CMK (cell line): ENCODE measurements around the gene RASA4B.
A peak's percentile ranks its signal among the peaks of the same experiment; 100 is the strongest.
"Not testable (repeated sequence)": the region's sequence is repeated elsewhere in the genome, so short reads cannot be mapped to it uniquely, and the experiment has no call there.

Experiments
- DNase-seq: peaks from one replicate; pipeline ENCODE4 v3.0.0-alpha.2; 2010; ENCODE audit warnings: low read depth

RASA4B gene

DNA sequence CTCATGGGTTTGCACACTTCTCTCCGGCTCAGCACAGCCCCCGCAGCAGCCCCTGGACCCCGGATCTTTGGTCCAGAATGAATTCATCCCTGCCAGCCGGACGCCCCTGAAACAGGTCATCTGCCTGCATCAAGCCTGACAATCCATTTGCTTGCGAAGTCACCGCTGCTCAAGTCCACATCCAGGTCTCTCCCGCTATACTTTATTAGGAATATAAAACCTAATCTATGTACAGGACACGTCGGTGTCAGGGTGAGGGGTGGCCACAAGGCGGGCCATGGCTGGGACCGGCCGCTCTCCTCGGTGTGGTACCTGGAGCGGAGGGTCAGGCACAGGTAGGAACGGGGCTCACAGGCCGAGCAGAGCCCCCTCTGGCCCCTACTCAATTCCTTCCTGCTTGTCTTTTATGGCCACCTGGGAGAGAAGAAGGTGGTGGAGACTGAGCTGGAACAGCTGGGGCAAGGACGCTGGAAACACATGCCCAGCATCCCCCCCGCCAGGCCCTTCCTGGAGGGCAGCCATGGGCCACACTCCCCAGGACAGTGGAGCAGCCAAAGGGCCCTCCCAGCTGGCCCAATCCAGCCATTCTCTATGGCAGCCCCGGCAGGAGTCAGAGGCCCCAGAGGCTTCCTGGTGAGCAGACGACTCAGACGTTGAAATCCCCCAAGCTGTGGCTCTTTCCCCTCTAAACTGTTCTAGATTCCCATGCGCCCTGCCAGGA, 44.1 kb downstream of the RASA4B start:
- DNase-seq, result no peak

DNA sequence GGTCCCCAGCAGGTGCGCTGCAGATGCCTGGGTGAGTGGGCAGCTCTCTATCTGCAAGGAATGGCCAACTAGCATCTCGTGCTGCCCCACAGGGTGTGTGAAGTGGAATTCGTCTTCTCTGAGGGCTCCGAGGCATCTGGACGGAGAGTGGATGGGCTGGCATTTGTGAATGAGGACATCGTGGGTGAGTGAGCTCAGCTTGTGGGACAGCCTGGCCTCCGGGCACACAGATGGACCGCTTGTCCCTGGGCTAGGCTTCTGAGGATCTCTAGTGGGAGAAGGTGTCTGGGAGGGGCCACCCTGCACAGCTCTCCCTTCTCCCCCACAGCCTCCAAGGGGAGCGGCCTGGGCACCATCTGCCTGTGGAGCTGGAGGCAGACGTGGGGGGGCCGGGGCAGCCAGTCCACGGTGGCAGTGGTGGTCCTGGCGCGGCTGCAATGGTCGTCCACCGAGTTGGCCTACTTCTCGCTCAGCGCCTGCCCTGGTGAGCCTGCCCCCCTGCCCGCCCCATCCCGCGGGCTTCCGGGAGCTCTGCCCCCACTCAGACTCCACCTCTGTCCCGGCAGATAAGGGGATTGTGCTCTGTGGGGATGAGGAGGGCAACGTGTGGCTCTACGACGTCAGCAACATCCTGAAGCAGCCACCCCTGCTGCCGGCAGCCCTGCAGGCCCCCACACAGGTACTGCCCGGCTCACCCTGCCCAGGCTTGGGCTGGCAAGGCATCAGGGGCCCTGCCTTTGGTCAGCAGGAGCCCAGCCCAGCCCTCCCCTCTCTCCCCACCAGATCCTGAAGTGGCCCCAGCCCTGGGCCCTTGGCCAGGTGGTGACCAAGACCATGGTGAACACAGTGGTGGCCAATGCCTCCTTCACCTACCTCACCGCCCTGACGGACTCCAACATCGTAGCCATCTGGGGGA, 45.2 kb downstream of the RASA4B start:
- no peak for DNase-seq

DNA sequence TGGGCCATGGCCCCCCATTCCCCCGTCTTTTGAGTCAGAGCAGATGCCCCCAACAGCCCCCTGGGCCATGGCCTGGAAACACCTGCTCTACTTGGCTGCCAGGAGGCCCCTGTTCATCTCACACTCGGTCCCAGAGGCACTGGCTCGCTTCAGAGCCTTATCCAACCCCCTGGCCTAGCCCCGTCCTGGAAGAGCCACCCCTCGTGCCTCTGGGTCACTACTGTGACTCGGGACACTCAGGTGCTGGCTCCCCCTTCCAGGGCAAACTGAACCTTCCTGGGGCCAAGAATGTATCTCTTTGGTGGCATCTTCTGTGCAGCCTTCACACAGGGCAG, 45.8 kb downstream of the RASA4B start:
- no peak for DNase-seq

DNA sequence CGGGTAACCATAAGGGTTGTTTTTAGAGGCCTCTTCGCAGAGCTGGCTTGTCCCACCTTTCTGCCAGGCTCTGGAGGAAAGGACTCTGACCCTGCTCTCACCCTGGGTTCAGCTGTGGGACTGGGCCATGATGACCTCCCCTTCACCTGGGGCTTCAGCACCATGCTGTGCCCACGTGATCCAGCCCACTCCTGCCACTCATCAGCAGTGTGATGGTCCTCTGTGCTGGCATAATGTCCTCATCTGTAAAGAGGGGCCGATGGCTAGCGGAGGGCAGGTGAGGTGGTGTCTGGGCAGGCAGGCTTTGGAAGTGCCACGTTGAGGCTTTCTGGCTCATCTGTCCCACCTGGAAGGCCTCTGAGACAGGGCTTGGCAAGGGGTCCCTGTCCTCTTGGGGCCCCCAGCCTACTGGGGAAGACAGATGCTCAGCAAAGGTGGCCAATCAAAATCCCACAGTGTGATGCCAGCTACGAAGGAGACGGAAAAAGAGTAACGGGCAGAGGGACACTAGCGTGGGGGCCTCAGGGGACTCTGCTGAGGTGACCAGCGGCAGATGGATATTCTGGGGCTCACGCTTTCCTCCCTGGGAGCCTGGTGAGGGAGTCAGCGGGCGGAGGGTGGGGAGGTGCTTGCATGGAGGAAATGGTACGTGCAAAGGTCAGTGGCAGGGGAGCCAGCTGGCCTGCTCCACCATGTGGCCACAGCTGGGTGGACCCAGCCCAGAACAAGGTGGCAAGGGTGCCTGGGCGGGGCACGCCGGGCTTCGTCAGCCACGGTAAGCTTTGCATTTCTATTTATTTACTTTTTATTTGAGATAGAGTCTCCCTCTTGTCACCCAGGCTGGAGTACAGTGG, 47.4 kb downstream of the RASA4B start:
- DNase-seq, result no peak

DNA sequence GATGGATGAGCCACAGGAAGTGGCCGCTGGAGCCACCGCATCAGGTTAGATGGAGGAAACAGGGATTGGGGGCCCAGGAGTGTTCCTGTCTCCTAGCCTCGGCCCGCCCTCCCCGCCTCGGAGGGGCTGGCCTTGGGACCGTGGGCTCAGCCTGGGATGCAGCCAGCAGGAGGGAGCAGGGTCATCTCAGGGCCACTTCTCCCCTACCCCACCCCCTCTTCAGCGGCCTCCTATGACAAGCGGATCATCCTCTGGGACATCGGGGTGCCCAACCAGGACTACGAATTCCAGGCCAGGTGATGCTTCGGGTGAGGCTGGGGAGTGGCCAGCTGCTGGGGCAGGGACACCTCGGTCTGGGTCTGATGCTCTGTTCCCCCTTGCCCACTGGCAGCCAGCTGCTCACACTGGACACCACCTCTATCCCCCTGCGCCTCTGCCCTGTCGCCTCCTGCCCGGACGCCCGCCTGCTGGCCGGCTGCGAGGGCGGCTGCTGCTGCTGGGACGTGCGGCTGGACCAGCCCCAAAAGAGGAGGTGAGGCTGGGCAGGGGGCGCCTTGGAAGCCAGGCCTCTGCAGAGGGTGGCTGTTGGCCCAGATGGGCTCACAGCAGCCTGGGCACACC, 48.1 kb downstream of the RASA4B start:
- no peak for DNase-seq

DNA sequence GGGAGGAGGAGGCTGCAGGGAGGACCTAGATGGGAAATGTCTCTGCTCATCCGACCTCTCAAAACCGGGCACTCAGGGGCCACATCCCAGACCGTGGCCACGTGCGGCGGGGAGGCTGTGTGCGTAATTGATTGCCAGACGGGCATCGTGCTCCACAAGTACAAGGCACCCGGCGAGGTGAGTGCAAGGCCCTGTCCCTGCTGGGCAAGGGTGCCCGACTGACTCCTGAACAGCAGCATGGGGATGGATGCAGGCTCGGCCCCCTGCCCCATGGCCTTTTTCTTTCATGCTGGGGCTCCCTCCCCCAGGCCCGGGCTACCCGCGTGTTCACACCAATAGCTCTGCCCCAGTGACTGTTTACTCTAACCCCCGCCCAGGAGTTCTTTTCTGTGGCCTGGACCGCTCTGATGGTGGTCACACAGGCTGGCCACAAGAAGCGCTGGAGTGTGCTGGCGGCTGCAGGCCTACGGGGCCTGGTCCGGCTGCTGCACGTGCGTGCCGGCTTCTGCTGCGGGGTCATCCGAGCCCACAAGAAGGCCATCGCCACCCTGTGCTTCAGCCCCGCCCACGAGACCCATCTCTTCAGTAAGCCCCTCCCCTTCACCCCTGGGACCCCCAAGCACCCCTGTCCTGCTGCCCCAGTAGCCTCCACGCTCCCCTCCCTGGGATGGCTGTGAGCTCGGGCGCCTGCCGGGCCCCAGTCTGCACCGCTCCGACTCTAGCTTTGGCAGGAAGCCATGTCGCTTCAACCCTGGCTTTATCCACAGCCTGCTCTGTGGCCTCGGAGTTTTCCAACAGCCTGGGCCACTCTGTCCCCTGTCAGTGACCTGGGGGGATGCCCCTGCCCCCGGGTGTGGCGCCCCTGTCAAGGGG, 48.9 kb downstream of the RASA4B start:
- no peak for DNase-seq

DNA sequence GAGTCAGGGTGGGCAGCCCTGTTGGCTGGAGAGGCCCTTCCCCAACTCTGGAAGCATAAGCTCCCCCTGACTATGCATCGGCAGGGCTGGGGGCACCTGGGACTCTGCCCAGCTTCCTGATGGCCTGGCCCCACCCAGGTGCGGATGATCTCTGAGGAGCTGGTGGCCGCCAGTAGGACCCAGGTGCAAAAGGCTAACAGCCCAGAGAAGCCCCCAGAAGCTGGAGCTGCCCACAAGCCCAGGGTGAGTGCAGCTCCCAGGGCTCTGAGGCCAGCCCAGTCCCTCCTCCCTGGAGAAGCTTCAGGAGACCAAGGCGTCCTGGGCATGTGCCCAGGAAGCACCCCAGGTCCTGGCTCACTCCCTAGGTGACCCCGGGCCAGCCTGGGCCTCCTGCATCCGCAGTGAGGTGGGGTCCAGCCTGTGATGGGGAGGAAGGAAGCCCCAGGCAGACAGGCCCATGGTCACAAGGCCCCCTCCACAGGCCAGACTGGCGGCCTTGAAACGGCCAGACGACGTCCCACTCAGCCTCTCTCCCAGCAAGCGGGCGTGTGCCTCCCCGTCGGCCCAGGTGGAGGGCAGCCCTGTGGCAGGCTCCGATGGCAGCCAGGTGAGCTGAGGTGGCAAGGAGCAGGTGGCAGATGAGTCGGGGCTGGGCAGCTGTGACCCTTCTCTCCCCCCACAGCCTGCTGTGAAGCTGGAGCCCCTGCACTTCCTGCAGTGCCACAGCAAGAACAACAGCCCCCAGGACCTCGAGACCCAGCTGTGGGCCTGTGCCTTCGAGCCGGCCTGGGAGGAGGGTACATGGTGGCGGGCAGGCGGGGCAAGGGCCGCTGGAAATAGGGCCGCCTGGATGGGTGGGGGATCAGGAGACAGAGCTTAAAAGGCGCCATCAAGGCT, 49.7 kb downstream of the RASA4B start:
- no peak for DNase-seq

DNA sequence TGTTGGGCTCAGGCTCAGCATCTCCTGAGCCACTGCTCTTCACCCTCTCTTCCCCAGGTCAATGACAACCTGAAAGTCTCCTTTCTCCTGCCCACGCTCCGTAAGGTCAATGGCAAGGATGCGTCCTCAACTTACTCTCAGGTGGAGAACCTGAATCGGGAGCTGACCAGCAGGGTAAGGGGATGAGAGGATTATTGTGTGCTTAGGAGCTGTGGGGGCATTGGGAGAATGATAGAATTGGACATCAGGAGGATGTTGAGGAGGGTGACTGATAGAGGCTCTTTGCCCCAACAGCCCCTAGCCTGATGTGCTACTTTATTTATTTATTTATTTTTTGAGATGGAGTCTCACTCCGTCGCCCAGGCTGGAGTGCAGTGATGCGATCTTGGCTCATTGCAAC, 51.5 kb downstream of the RASA4B start:
- DNase-seq, result no peak

DNA sequence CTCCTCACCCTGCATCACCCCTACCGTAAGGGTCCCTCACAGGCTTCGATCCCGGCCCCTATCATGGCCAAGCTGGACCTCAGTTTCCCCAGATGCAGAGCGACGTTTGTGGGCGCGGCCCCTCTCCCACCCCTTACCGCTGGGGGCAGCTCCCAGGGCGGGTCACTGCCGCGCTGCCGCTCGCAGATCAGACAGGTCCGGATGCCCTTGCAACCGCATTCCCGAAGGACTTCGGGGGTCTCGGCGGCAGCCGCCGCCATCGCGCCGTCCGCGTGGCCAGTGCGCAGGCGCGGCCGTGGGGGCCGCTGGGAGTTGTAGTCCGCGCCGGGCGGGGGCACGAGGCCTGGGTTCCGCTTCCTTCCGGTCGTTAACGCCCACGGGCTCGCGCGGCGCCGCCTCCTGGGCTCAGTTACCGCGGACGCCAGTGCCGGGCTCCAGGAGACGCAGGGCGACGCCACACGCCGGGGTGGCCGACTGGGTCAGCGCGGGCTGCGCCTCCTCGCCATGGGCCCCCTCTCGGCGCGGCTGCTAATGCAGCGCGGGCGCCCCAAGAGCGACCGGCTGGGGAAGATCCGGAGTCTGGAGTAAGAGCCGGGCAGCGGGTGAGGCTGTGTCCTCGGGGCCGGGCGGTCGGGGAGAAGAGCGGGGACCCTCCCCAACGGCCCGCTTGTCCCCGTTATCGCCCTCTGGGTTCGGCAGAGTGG, 52.8 kb downstream of the RASA4B start, which contains the start of the genes ALKBH4 and LRWD1:
ALKBH4 (minus strand) TSS at position 287 of the 704 bp plus-strand sequence; CDS start at position 260, 27 bp downstream.
LRWD1 (plus strand) TSS at position 408 of the 704 bp plus-strand sequence; CDS start at position 505, 97 bp downstream.
- peak; percentile 90 for DNase-seq

DNA sequence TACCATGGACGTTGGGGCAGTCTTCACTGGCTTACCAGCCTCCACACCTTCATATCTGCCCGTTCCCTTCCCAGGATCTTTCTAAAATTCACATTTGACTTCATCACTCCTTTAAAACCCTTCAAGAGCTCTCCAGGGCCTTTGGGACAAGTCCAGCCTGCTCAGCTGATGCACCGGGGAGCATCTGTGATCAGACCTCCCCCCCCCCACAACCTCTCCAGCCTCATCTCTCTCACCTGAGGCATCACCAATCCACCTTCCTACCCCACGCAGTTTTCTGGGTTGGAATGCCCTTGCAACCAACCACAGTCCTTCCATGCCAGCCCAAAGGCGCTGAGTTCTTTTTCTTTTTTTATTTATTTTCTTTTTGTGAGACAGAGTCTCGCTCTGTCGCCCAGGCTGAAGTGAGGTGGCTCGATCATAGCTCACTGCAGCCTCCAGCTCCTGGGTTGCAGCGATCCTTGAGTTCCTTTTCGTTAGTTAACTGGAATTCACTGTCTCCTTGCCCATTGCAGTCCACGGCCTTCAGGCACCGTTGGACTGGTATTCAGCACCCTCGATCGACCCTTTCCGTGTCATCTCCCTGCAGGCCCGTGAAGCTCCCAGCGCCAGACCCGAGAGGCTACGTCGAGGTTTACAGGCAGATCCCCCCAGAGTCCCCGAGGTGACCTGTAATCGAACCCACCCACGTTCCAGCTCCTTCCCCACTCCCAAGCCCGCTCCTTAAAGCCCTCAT, 53.6 kb downstream of the RASA4B start:
- no peak for DNase-seq

DNA sequence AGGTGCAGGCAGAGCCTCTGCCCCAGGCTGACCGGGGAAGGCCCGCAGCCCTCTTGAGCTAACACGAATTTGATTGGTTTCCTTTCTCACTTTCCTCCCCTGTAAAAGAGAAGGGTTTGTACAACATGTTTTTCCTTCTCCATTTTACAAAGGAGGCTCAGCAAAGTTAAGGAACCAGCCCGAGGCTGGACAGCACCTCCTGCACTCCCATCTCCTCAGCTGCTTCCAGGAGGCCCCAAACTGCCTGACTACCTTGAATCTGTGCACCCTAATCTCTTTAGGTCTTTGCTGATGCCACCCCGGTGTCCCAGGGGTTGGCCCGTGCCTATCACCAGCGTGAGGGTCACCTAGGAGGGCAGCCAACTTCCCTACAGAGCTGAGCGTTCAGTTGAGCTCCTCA, 57.1 kb downstream of the RASA4B start:
- DNase-seq, result no peak

DNA sequence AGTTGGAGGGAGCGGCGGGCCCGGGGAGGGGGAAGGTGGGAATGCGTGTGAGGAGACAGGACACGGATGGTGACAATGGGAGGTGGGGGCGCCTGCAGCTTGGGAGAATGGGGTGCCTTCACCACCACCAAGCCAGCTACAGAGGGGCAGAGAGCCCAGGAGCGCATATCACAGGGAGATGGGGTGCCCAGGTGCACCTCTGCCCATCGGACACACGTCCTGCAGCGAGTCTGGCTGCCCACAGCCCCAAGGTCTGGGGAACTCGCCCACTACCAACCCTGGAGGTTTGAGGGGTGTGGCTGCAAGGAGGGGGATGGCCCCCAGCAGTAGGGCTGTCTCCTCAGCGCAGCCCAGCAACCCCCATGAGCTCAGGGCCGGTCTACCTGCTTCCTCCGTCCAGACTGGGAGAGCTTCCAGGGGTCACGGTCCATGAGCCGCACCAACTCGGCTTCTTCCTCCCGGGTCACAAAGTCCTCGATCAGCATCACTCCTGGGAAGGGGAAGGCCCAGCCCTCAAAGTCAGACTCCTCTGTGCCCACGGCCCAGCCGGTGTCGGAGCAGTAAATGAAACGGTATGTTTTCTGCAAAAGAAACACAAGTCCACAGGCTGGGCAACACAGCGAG, 58.2 kb downstream of the RASA4B start:
- no peak for DNase-seq

DNA sequence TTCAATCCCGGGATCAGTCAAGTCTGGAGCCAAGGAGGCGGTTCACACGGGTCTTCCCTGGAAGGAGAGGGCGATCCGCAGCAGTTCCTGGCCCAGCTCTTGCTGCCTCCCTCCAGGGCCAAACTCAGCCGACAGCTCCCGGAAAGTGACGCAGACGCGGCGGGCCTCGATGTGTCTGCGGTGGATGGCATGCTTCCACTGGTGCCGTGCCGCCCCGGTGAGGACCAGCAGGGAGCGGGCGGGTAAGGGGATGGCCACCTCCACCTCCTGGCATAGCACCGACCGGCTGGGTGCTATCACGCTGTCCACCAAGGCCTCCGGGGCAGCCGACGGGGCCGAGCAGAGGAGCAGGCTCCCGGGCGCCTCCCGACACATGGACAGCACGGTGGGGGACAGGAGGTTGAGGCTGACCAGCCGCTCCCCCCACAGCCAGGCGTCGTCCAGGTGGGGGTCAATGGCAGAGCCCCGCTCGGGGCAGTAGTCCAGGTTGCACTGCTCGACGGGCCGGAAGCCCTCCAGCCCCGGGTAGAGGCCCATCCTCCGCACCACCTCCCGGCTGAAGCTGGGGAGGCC, 60.1 kb downstream of the RASA4B start:
- DNase-seq, result no peak

DNA sequence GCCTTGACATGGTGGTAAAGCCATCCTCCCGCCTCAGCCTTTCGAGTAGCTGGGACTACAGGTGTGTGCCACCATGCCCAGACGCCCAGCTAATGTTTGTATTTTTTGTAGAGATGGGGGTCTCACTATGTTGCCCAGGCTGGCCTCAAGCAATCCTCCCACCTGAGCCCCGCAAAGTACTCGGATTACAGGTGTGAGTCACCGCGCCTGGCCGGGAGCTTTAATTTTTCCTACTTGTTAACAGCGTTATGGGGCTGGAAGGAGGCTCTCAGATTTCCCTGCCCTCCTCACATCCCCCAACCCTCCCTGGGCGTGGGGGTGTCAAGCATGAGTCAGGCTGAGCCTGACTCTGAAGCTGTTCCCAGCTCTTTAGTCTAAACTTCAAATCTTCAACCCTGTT, 61.2 kb downstream of the RASA4B start:
- DNase-seq, result no peak

DNA sequence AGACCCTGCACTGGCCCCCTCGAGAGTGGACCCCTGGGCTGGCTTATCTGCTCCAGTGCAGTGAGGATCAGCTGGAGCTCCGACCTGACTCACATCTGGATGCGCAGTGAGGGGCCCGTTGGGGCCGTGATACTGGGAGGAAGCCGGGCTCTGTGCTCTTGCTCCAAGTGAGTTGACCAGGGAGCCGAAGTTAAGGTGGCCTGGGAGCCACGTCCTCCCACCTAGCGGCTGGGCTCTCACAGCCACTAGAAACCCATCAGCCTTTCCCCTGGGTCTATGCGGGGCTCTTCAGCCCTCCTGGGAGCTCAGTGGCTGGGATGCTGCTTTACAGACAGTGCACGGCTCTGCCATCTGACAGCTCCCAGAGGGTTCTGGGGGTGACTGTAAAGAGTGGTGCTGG, 62.0 kb downstream of the RASA4B start:
- DNase-seq, result no peak

DNA sequence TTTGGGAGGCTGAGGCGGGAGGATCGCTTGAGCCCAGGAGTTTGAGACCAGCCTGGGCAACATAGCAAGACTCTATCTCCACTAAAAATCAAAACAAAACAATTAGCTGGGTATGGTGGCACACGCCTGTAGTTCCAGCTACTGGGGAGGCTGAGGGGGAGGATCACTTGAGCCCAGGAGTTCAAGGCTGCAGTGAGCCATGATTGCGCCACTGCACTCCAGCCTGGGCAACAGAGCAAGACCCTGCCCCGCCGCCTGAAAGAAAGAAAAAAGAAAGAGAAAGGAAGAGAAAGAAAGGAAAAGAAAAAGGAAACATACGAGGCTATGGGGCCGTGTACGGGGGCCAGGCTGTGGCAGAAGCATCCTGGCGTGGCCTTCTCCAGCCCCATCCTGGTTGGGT, 62.6 kb downstream of the RASA4B start:
- DNase-seq, result not testable (repeated sequence)

DNA sequence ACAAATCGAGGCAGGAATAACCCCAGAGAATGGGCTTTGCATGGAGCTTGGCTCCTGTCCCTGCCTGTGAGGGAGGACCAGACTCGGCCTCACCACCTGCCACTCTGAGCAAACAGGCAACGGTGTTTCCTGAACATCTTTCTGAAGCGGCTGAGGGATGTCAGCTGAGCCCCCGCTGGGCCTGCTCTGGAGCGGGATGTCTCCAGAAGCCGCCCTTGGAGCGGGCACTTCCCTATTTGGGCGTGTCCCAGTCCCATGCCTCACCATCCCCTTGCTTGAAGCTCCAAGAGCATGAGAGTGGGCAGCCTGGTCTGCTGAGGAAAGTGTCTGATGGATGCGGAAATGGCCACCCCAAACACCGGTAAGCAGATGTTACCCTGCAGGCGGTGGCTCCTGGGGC, 63.1 kb downstream of the RASA4B start:
- DNase-seq, result no peak

DNA sequence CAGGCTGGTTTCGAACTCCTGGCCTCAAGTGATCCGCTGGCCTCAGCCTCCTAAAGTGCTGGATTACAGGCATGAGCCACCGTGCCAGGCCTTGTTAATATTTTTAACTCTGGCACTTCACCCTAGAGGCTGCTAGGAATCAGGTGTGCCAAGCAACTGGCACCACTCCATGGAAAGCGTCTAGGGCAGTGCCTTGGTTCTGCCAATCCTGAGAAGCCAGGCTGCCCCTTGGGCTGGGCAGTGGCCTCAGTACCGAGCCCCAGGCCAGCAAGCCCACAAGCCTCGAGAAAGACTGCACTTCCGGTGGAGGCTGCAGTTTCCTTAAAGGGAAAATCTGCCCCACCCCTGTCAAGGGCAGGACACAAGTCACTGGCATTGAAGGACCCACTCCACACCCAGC, 64.3 kb downstream of the RASA4B start:
- no peak for DNase-seq
